Hepatocyte (in vitro differentiated cells): Measurements from ENCODE around the gene BMP10. TPM values are rescaled to one million over a fixed set of nuclear protein-coding genes. Genes with fewer than 3 reads are reported as not detected.

ENCODE experiments used
- DNase-seq: peaks from one replicate; pipeline ENCODE4 v3.0.0-alpha.2; 2016; ENCODE audit warnings: low spot score
- H2AFZ ChIP-seq: fragments of 200-600 bp; sonication (generic); 2 replicates; pipeline ENCODE4 v1.6.0; 2016; ENCODE audit warnings: antibody characterized with exemption, mild to moderate bottlenecking
- H3K27ac ChIP-seq: fragments of 200-600 bp; sonication (generic); 2 replicates; pipeline ENCODE4 v1.5.1; 2016; ENCODE audit warnings: mild to moderate bottlenecking
- H3K27me3 ChIP-seq: fragments of 200-600 bp; sonication (generic); 2 replicates; pipeline ENCODE4 v1.6.1; 2016
- H3K36me3 ChIP-seq: fragments of 200-600 bp; sonication (generic); replicated peaks from 2 replicates; pipeline ENCODE4 v1.5.1; 2016; ENCODE audit warnings: low read depth; ENCODE audit not compliant: insufficient read depth
- H3K4me1 ChIP-seq: fragments of 200-600 bp; sonication (generic); 2 replicates; pipeline ENCODE4 v1.5.1; 2016; ENCODE audit warnings: mild to moderate bottlenecking, moderate library complexity; ENCODE audit not compliant: insufficient read depth
- H3K4me2 ChIP-seq: fragments of 200-600 bp; sonication (generic); 2 replicates; pipeline ENCODE4 v1.6.0; 2016
- H3K4me3 ChIP-seq: fragments of 200-600 bp; sonication (generic); 2 replicates; pipeline ENCODE4 v1.5.1; 2016; ENCODE audit warnings: mild to moderate bottlenecking
- H3K79me2 ChIP-seq: fragments of 200-600 bp; sonication (generic); 2 replicates; pipeline ENCODE4 v1.6.0; 2017; ENCODE audit warnings: mild to moderate bottlenecking
- H3K9me2 ChIP-seq: fragments of 200-600 bp; sonication (generic); replicated peaks from 2 replicates; pipeline ENCODE4 v1.6.0; 2017; ENCODE audit warnings: mild to moderate bottlenecking; ENCODE audit not compliant: insufficient read depth
- H3K9me3 ChIP-seq: fragments of 200-600 bp; sonication (generic); 2 replicates; pipeline ENCODE4 v1.5.1; 2016; ENCODE audit warnings: low read depth, mild to moderate bottlenecking
- H4K20me1 ChIP-seq: fragments of 200-600 bp; sonication (generic); 2 replicates; pipeline ENCODE4 v1.6.0; 2016; ENCODE audit warnings: mild to moderate bottlenecking; ENCODE audit not compliant: insufficient read depth, poor library complexity, severe bottlenecking
- EZH2 ChIP-seq: fragments of 200-600 bp; sonication (generic); IDR thresholded peaks from 2 replicates; pipeline ENCODE4 v1.6.1; 2016; ENCODE audit warnings: antibody characterized with exemption, mild to moderate bottlenecking, borderline replicate concordance
- EZH2phosphoT487 ChIP-seq: fragments of 200-600 bp; sonication (generic); IDR thresholded peaks from one replicate; pipeline ENCODE4 v1.6.1; 2018; ENCODE audit warnings: antibody characterized with exemption, mild to moderate bottlenecking, low read depth, moderate library complexity; ENCODE audit not compliant: unreplicated experiment, severe bottlenecking
- WGBS: methylation state at CpG from one replicate; pipeline ENCODE4 v1.1.6; 2016; ENCODE audit warnings: low lambda C conversion rate; ENCODE audit errors: missing lambda C conversion rate; 5-methylcytosine and 5-hydroxymethylcytosine counted together
- polyA plus RNA-seq: library from polyadenylated mRNA; unstranded; fragments of >200 nt; fragmentation: Nextera tagmentation; extraction: Ambion mirVana; gene quantifications from 2 replicates; pipeline ENCODE4 v1.2.1, GENCODE V29; 2016
- total RNA-seq: library from RNA; depleted of rRNA; stranded (reverse); fragments of >200 nt; gene quantifications from 2 replicates; pipeline ENCODE4 v1.2.3, GENCODE V29; 2014
- TF ChIP-seq, protein P1 (sequence below): fragments of 200-600 bp; sonication (generic); IDR thresholded peaks from 2 replicates; pipeline ENCODE4 v1.5.1; 2016; ENCODE audit warnings: antibody characterized with exemption, mild to moderate bottlenecking; ENCODE audit not compliant: poor library complexity

The BMP10 gene
- total and polyA plus RNA-seq, 2 experiments from 2014 or later, result 0.27 TPM; not detected in 1

DNA sequence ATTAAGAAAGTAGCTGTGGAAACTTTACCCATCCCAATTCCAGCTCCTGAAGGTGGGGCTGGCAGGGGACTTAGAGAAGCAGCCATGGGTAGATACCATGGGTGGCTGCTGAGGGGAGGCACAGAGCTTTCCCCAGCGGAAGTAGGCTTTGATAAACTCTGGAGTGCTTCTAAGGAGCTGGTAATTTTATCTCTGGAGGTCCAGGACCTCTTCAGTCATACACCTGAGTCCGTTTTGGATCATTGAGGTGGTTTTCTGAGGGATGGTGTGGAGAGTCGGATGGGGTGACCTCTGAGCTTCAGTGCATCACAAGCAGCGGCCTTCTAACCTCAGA, 36.7 kb upstream of the BMP10 start:
- TF ChIP-seq EZH2 (no peak), EZH2phosphoT487 (no peak)
- TF ChIP-seq, protein P1, sequence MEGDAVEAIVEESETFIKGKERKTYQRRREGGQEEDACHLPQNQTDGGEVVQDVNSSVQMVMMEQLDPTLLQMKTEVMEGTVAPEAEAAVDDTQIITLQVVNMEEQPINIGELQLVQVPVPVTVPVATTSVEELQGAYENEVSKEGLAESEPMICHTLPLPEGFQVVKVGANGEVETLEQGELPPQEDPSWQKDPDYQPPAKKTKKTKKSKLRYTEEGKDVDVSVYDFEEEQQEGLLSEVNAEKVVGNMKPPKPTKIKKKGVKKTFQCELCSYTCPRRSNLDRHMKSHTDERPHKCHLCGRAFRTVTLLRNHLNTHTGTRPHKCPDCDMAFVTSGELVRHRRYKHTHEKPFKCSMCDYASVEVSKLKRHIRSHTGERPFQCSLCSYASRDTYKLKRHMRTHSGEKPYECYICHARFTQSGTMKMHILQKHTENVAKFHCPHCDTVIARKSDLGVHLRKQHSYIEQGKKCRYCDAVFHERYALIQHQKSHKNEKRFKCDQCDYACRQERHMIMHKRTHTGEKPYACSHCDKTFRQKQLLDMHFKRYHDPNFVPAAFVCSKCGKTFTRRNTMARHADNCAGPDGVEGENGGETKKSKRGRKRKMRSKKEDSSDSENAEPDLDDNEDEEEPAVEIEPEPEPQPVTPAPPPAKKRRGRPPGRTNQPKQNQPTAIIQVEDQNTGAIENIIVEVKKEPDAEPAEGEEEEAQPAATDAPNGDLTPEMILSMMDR, result no peak
- no peaks in the 10 kb centered on the region for H3K9me3 ChIP-seq
- 93% methylated on average over 4 of the region's 4 CpGs for WGBS
- H2AFZ ChIP-seq, result no peak overlapping the region
- no peak overlapping the region for H3K27ac ChIP-seq
- DNase-seq, result no peak
- no peaks in the 10 kb centered on the region for H3K27me3 ChIP-seq
- no peak overlapping the region for H3K4me3 ChIP-seq
- H3K4me2 ChIP-seq, result no peak overlapping the region
- H4K20me1 ChIP-seq, result no peaks in the 10 kb centered on the region
- H3K36me3 ChIP-seq, result no peaks in the 10 kb centered on the region
- no peaks in the 10 kb centered on the region for H3K79me2 ChIP-seq
- no peaks in the 10 kb centered on the region for H3K4me1 ChIP-seq
- H3K9me2 ChIP-seq, result no peaks in the 10 kb centered on the region

- Histone ChIP-seq H2AFZ (no peak overlapping the region), H3K4me2 (no peak overlapping the region), H3K27me3 (no peaks in the 10 kb centered on the region), H3K27ac (no peak overlapping the region), H4K20me1 (no peaks in the 10 kb centered on the region), H3K36me3 (no peaks in the 10 kb centered on the region), H3K79me2 (no peaks in the 10 kb centered on the region), H3K4me3 (no peak overlapping the region), H3K9me2 (no peaks in the 10 kb centered on the region), H3K4me1 (no peaks in the 10 kb centered on the region), H3K9me3 (no peaks in the 10 kb centered on the region)
- no peak for DNase-seq
- 93% methylated on average over 5 of the region's 5 CpGs for WGBS
- TF ChIP-seq, protein P1, result no peak
- no peak for TF ChIP-seq EZH2phosphoT487
These were observed 36.2 kb upstream of the BMP10 start for GRCh38 chr2:68907232-68907919.

DNA sequence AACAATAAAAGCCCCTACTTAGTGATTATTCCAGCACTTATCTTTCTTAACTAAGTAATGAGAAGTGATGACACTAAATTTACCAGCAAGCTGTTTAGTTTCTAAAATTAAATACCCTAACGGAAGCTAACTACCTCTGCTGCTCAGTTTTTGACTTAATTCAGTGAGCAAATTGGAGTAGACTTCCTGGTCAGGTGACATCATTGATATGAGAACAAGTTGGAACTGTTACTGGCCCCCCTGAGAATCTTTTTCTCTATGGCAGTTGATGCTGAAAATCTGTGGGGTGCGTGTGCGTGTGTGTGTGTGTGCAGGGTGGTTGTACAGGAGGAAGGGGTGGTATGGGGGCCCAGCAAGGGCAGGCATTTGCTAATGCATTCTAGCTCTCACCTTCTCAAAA, 35.5 kb upstream of the BMP10 start:
- H3K4me2 ChIP-seq, result no peak overlapping the region
- no peaks in the 10 kb centered on the region for H3K9me2 ChIP-seq
- no peak for DNase-seq
- H3K27me3 ChIP-seq, result no peaks in the 10 kb centered on the region
- TF ChIP-seq EZH2phosphoT487 (no peak), EZH2 (no peak)
- TF ChIP-seq, protein P1, result no peak
- no peak overlapping the region for H3K27ac ChIP-seq
- H3K4me3 ChIP-seq, result no peak overlapping the region
- H3K79me2 ChIP-seq, result no peaks in the 10 kb centered on the region
- no peaks in the 10 kb centered on the region for H3K9me3 ChIP-seq
- 88% methylated on average over 3 of the region's 3 CpGs for WGBS
- no peaks in the 10 kb centered on the region for H4K20me1 ChIP-seq
- no peaks in the 10 kb centered on the region for H3K4me1 ChIP-seq
- no peaks in the 10 kb centered on the region for H3K36me3 ChIP-seq
- H2AFZ ChIP-seq, result no peak overlapping the region

DNA sequence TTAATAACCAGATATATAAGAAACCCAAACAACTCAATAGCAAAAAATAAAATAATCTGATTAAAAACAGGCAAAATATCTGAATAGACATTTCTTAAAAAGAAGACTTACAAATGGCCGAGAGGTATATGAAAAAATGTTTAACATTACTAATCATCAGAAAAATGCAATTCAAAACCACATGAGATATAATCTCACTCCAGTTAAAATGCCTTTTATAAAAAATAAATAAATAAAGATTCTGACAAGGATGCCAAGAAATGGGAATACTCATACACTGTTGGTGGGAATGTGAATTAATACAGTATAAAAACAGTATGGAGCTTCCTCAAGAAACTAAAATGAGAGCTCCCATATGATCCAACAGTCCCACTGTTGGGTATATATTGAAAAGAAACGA, 33.9 kb upstream of the BMP10 start:
- H2AFZ ChIP-seq, result no peak overlapping the region
- H3K9me2 ChIP-seq, result no peaks in the 10 kb centered on the region
- no peaks in the 10 kb centered on the region for H3K79me2 ChIP-seq
- H4K20me1 ChIP-seq, result no peaks in the 10 kb centered on the region
- H3K4me3 ChIP-seq, result no peak overlapping the region
- no peaks in the 10 kb centered on the region for H3K4me1 ChIP-seq
- TF ChIP-seq, protein P1, result no peak
- TF ChIP-seq EZH2, result no peak
- no peak for TF ChIP-seq EZH2phosphoT487
- peaks cover 5% of the 10 kb centered on the region for H3K9me3 ChIP-seq
- no peak overlapping the region for H3K4me2 ChIP-seq
- no peak overlapping the region for H3K27ac ChIP-seq
- 92% methylated on average over 2 of the region's 2 CpGs for WGBS
- no peaks in the 10 kb centered on the region for H3K27me3 ChIP-seq
- H3K36me3 ChIP-seq, result no peaks in the 10 kb centered on the region
- no peak for DNase-seq
